ENCODE results near the gene PRR33.

- no peak for TF ChIP-seq POLR2A (IDR thresholded peaks at IDR 0.05; ENCODE audit: low read depth)
- TF ChIP-seq, protein P1, sequence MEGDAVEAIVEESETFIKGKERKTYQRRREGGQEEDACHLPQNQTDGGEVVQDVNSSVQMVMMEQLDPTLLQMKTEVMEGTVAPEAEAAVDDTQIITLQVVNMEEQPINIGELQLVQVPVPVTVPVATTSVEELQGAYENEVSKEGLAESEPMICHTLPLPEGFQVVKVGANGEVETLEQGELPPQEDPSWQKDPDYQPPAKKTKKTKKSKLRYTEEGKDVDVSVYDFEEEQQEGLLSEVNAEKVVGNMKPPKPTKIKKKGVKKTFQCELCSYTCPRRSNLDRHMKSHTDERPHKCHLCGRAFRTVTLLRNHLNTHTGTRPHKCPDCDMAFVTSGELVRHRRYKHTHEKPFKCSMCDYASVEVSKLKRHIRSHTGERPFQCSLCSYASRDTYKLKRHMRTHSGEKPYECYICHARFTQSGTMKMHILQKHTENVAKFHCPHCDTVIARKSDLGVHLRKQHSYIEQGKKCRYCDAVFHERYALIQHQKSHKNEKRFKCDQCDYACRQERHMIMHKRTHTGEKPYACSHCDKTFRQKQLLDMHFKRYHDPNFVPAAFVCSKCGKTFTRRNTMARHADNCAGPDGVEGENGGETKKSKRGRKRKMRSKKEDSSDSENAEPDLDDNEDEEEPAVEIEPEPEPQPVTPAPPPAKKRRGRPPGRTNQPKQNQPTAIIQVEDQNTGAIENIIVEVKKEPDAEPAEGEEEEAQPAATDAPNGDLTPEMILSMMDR (IDR thresholded peaks at IDR 0.05) = no peak
These were observed 42.9 kb upstream of the PRR33 start for GRCh38 chr11:1934335-1935155.

All from esophagus muscularis mucosa (tissue), 3 donors.